Measurements from ENCODE around the gene UGT1A10.

The UGT1A10 gene

GRCh38 chr2:233656443-233656842 lies 20.2 kb downstream of the UGT1A10 start:
- Histone ChIP-seq H3K4me2 (ENCODE audit: insufficient read depth, low read length) (no peak overlapping the region), H3K9me3 (ENCODE audit: insufficient read depth, low read length, severe bottlenecking) (no peaks in the 10 kb centered on the region), H3K4me1 (ENCODE audit: insufficient read depth, low read length) (no peaks in the 10 kb centered on the region), H2AFZ (ENCODE audit: low read depth, low read length) (no peak overlapping the region), H3K27ac (ENCODE audit: low read length) (no peak overlapping the region), H3K4me3 (ENCODE audit: low read depth in 1 of 2, low read length in 2 of 2) (no peak overlapping the region), H3K27me3 (ENCODE audit: insufficient read depth, low read length, poor library complexity) (peaks cover 14% of the 10 kb centered on the region), H3K36me3 (ENCODE audit: insufficient read depth, low read length) (no peaks in the 10 kb centered on the region), H3K79me2 (ENCODE audit: insufficient read depth, low read length) (no peaks in the 10 kb centered on the region), H4K20me1 (ENCODE audit: insufficient read depth, low read length) (no peaks in the 10 kb centered on the region), H3K9ac (ENCODE audit: low read depth, low read length) (no peak overlapping the region)
- TF ChIP-seq EZH2 (IDR thresholded peaks at IDR 0.05; ENCODE audit: borderline replicate concordance, low read depth, low read length, severe bottlenecking) = no peak
- TF ChIP-seq CTCF (IDR thresholded peaks at IDR 0.05; ENCODE audit: borderline replicate concordance, extremely low read depth, low read length, poor library complexity, severe bottlenecking) = no peak
- no peak for DNase-seq
- ATAC-seq (ENCODE audit: insufficient read depth, low read depth) = no peak

DNA sequence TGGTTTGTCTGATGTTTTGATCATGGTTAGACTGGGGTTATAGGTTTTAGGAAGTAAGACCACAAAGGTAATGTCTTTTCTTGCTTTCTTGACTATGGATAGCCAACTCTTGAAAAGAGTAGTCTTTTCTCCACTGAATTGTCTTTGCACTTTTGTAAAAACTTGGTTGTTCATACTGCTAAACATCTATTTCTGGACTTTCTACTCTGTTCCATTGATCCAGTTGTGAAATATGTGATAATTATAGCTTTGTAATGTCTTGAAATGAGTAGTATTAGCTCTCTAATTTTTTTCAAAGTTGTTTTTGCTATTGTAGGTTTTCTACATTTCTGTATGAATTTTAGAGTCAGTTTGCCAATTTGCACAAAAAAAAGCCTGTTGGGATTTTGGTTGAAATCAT lies 22.4 kb downstream of the UGT1A10 start:
- Histone ChIP-seq H2AFZ (ENCODE audit: low read depth, low read length) (no peak overlapping the region), H3K4me3 (ENCODE audit: low read depth in 1 of 2, low read length in 2 of 2) (no peak overlapping the region), H3K9me3 (ENCODE audit: insufficient read depth, low read length, severe bottlenecking) (no peaks in the 10 kb centered on the region), H3K27me3 (ENCODE audit: insufficient read depth, low read length, poor library complexity) (peaks cover 19% of the 10 kb centered on the region), H4K20me1 (ENCODE audit: insufficient read depth, low read length) (no peaks in the 10 kb centered on the region), H3K9ac (ENCODE audit: low read depth, low read length) (no peak overlapping the region), H3K79me2 (ENCODE audit: insufficient read depth, low read length) (no peaks in the 10 kb centered on the region), H3K27ac (ENCODE audit: low read length) (no peak overlapping the region), H3K4me1 (ENCODE audit: insufficient read depth, low read length) (no peaks in the 10 kb centered on the region), H3K36me3 (ENCODE audit: insufficient read depth, low read length) (no peaks in the 10 kb centered on the region), H3K4me2 (ENCODE audit: insufficient read depth, low read length) (no peak overlapping the region)
- DNase-seq (no peak), ATAC-seq (ENCODE audit: insufficient read depth, low read depth) (no peak)
- TF ChIP-seq CTCF (IDR thresholded peaks at IDR 0.05; ENCODE audit: borderline replicate concordance, extremely low read depth, low read length, poor library complexity, severe bottlenecking) = no peak
- no peak for TF ChIP-seq EZH2 (IDR thresholded peaks at IDR 0.05; ENCODE audit: borderline replicate concordance, low read depth, low read length, severe bottlenecking)

GRCh38 chr2:233663911-233664310 lies 27.7 kb downstream of the UGT1A10 start:
- no peak for ATAC-seq (ENCODE audit: insufficient read depth, low read depth)
- H3K4me3 ChIP-seq (ENCODE audit: low read depth in 1 of 2, low read length in 2 of 2) = no peak overlapping the region
- DNase-seq = no peak
- H3K9ac ChIP-seq (ENCODE audit: low read depth, low read length) = no peak overlapping the region
- H3K4me2 ChIP-seq (ENCODE audit: insufficient read depth, low read length) = no peak overlapping the region
- no peaks in the 10 kb centered on the region for H3K9me3 ChIP-seq (ENCODE audit: insufficient read depth, low read length, severe bottlenecking)
- H2AFZ ChIP-seq (ENCODE audit: low read depth, low read length) = no peak overlapping the region
- H3K27ac ChIP-seq (ENCODE audit: low read length) = no peak overlapping the region
- peaks cover 15% of the 10 kb centered on the region for H3K27me3 ChIP-seq (ENCODE audit: insufficient read depth, low read length, poor library complexity)
- H3K79me2 ChIP-seq (ENCODE audit: insufficient read depth, low read length) = no peaks in the 10 kb centered on the region
- TF ChIP-seq EZH2 (IDR thresholded peaks at IDR 0.05; ENCODE audit: borderline replicate concordance, low read depth, low read length, severe bottlenecking) (no peak), CTCF (IDR thresholded peaks at IDR 0.05; ENCODE audit: borderline replicate concordance, extremely low read depth, low read length, poor library complexity, severe bottlenecking) (no peak)
- H3K4me1 ChIP-seq (ENCODE audit: insufficient read depth, low read length) = no peaks in the 10 kb centered on the region
- H4K20me1 ChIP-seq (ENCODE audit: insufficient read depth, low read length) = no peaks in the 10 kb centered on the region
- H3K36me3 ChIP-seq (ENCODE audit: insufficient read depth, low read length) = no peaks in the 10 kb centered on the region
